Measurements from ENCODE around the gene GPR22.

Gene GPR22

DNA sequence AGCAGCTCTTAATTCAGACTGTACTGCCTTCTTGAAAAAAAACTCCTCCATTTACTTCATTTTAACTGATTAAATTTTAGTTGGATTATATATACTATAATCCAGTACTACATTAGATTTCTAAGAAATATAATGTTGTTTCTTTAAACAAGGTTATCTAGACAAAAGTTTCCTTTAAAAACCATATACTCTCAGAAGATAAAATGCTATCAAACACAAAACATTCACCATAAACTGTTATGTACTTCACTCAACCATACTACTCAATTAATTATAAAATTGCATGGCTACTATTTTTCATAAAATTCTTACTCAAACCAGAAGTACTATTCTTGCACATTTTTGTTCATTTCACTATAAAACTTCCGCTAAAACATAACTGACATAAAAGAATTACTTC is 12.7 kb downstream of the GPR22 start:
- no peak for DNase-seq (ENCODE audit: low read depth, low spot score)
- TF ChIP-seq, protein P1, sequence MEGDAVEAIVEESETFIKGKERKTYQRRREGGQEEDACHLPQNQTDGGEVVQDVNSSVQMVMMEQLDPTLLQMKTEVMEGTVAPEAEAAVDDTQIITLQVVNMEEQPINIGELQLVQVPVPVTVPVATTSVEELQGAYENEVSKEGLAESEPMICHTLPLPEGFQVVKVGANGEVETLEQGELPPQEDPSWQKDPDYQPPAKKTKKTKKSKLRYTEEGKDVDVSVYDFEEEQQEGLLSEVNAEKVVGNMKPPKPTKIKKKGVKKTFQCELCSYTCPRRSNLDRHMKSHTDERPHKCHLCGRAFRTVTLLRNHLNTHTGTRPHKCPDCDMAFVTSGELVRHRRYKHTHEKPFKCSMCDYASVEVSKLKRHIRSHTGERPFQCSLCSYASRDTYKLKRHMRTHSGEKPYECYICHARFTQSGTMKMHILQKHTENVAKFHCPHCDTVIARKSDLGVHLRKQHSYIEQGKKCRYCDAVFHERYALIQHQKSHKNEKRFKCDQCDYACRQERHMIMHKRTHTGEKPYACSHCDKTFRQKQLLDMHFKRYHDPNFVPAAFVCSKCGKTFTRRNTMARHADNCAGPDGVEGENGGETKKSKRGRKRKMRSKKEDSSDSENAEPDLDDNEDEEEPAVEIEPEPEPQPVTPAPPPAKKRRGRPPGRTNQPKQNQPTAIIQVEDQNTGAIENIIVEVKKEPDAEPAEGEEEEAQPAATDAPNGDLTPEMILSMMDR (IDR thresholded peaks at IDR 0.05; ENCODE audit: insufficient read depth, low read length, missing control alignments), result no peak
- POLR2A ChIA-PET, result no interaction called here
- CTCF ChIA-PET, result no interaction called here
- no peak overlapping the region for H3K4me3 ChIP-seq (ENCODE audit: low read depth, low read length)

DNA sequence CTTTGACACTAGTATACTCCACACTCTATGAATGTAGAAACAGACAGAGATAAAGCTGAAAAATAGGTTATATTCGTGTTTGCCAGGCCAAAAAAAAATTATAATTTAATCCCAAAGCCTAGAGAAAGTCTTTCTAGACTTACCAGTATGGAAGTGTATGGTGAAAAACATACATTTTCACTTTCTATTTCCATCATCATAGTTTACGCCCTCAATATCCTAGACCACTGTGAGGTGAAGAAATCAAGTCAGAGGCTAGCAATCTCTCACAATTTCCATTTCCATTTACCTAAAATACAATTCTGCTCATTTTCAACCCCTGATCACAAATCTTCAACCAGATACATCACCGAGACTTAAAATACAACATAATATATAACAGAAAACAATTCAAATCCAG is 16.2 kb downstream of the GPR22 start:
- no peak for DNase-seq (ENCODE audit: low read depth, low spot score)
- ChIA-PET POLR2A (no interaction called here), CTCF (no interaction called here)
- H3K4me3 ChIP-seq (ENCODE audit: low read depth, low read length), result no peak overlapping the region
- TF ChIP-seq, protein P1 (IDR thresholded peaks at IDR 0.05; ENCODE audit: insufficient read depth, low read length, missing control alignments), result no peak

DNA sequence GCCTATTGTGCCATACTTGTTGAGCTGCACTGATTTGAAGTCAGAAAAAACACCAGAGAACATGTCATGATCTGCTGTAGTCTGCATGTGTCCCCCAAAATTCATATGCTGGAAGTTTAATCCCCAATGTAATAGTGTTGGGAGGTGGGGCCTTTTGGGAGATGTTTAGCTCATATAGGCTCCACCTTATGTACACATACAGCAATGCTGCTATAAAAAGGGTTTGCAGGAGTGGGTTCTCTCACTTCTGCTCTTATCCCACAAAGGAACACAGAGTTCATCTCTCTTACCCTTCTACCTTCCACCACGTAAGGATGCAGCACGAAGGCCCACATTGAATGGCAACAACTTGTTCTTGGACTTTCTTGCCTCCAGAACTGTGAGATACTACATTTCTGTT is 23.0 kb downstream of the GPR22 start:
- ChIA-PET CTCF (interaction anchor here (1.0 to 1.3 kb wide), 2 partner anchors 30 kb away, joined by 3 to 5 read pairs; no protein-coding TSS in a partner anchor), POLR2A (no interaction called here)
- no peak for DNase-seq (ENCODE audit: low read depth, low spot score)
- H3K4me3 ChIP-seq (ENCODE audit: low read depth, low read length), result no peak overlapping the region
- TF ChIP-seq, protein P1 (IDR thresholded peaks at IDR 0.05; ENCODE audit: insufficient read depth, low read length, missing control alignments), result no peak

DNA sequence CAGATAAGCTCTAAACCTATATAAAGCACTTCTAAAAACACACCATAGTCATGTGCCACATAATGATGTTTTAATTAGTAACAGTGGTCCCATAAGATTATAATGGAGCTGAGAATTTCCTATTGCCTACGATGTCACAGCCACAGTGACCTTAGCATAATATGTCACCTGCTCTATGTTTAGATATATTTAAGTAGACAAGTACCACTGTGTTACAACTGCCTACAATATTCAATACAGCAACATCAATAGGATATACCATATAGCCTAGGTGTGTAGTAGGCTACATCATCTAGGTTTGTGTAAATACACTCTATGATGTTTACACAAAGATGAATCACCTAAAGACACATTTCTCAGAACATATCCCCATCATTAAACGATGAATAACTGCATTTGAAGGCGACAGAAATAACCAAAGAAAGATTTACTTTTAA is 24.5 kb downstream of the GPR22 start:
- CTCF ChIA-PET, result interaction anchor here (0.9 to 1.8 kb wide), 2 partner anchors 12 to 347 kb away, joined by 3 to 5 read pairs; no protein-coding TSS in a partner anchor
- no peak overlapping the region for H3K4me3 ChIP-seq (ENCODE audit: low read depth, low read length)
- DNase-seq (ENCODE audit: low read depth, low spot score), result no peak
- TF ChIP-seq, protein P1 (IDR thresholded peaks at IDR 0.05; ENCODE audit: insufficient read depth, low read length, missing control alignments), result no peak
- POLR2A ChIA-PET, result no interaction called here

DNA sequence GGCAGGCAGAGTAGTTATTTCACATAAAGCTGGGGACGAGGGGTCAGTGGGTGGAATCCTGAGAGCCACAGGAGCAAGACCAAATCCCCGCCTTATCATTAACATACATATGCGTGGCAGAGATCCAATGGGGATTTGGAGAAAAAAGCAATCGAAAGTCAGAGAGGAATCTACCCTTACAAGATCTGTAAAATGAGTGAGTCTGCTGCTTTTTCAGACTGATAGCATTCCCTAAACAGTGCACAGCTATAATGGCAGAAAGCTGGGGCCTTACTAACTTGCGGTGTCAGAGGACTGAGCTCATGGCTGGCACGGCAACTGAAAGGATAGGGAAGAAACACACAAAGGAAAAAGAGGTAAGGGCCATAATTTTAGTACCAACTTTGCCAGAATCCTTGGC is 25.0 kb downstream of the GPR22 start:
- TF ChIP-seq, protein P1 (IDR thresholded peaks at IDR 0.05; ENCODE audit: insufficient read depth, low read length, missing control alignments), result no peak
- ChIA-PET POLR2A (no interaction called here), CTCF (interaction anchor here (1.8 kb wide), 1 partner anchor 348 kb away, joined by 5 read pairs; no protein-coding TSS in a partner anchor)
- H3K4me3 ChIP-seq (ENCODE audit: low read depth, low read length), result no peak overlapping the region
- DNase-seq (ENCODE audit: low read depth, low spot score), result no peak

DNA sequence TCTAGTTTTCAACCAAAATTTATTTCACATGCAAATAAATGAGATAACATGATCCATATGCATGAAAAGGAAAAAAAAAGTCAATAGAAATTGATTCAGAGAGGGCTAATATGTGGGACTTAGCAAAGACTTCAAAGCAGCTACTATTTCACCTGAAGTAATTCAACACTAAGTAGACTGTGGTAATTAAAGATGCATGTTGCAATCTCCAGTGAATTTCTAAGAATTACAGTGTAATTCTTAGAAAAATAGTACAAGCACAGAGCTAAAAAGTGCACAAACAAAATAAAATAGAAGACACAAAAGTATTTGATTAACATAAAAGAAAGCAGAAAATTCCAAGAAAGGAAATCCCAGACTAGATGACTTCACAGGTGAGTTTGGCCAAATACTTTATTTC is 25.7 kb downstream of the GPR22 start:
- ChIA-PET POLR2A (no interaction called here), CTCF (no interaction called here)
- TF ChIP-seq, protein P1 (IDR thresholded peaks at IDR 0.05; ENCODE audit: insufficient read depth, low read length, missing control alignments), result no peak
- no peak overlapping the region for H3K4me3 ChIP-seq (ENCODE audit: low read depth, low read length)
- no peak for DNase-seq (ENCODE audit: low read depth, low spot score)

Measured in AG04449 (cell line).